H1 (cell line): Measurements from ENCODE around the gene CAPZA2. TPM values are rescaled to one million over a fixed set of nuclear protein-coding genes. Genes with fewer than 3 reads are reported as not detected.

Experiments
- ASH2L ChIP-seq: fragments of 200-600, 300-600 bp; sonication (generic); IDR thresholded peaks from one replicate; pipeline ENCODE4 v1.7.1; 2017; ENCODE audit warnings: low read length
- polyA plus RNA-seq, 7 experiments: library from polyadenylated mRNA; depleted of rRNA in 3 of 7; stranded (reverse) in 5 of 7; unstranded in 2 of 7; fragments of >200 nt in 5 of 7; fragments of 200-250 nt in 2 of 7; gene quantifications; 1 replicate in 5 of 7; 2 replicates in 1 of 7; 4 replicates in 1 of 7; pipeline versions ENCODE4 v1.2.1 to v1.2.3, GENCODE V29; 2011 to 2013; ENCODE audit warnings: missing spikeins in 2 of 7, mixed read lengths in 2 of 7
- total RNA-seq: library from RNA; stranded (reverse); fragmentation: NEBNext Ultra II Directional; extraction: Animal tissue kit (Norgen Biotek cat#: 25700); gene quantifications from 2 replicates; pipeline ENCODE4 v1.2.1, GENCODE V29; 2021
- TF ChIP-seq, protein P1 (sequence below): IDR thresholded peaks from 2 replicates; pipeline ENCODE4 v1.6.1; 2012; ENCODE audit warnings: low read length, inconsistent platforms

CAPZA2 gene
- total and polyA plus RNA-seq, 2 of the 8 experiments (the other 6 are each of a cell fraction or from before 2014, with no cell fraction given), result 33.2 to 145 TPM

DNA sequence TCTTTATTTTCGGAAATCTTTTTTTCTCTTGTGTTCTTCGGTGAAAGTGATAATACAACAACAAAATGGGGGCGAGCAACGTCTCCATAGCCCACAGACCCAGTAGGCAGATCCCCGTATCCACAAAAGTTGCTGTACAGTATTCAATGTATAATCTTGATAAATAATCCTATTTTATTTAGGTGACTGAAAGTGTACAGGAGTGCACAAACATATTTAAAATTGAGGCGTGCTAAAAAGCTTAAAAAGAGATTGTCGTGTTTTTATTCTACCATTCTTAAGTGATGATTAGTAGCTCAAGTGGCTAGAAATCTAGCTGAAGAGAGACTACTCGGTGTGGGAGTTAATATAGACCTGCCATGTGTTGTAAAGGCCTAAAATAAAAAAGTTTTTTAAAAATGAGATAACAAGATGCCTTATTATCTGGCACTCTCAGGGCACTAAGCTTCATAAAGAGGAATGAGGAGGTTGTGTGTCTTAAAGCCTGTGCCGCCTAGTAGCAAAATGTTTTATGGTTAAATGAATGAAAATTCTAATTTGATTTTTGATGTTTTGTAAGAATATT lies 1.6 kb downstream of the CAPZA2 start (continued):
- TF ChIP-seq, protein P1, sequence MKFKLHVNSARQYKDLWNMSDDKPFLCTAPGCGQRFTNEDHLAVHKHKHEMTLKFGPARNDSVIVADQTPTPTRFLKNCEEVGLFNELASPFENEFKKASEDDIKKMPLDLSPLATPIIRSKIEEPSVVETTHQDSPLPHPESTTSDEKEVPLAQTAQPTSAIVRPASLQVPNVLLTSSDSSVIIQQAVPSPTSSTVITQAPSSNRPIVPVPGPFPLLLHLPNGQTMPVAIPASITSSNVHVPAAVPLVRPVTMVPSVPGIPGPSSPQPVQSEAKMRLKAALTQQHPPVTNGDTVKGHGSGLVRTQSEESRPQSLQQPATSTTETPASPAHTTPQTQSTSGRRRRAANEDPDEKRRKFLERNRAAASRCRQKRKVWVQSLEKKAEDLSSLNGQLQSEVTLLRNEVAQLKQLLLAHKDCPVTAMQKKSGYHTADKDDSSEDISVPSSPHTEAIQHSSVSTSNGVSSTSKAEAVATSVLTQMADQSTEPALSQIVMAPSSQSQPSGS, result no peak
- TF ChIP-seq ASH2L, result no peak
